ENCODE results near the gene TMEM120A.

TMEM120A gene

DNA sequence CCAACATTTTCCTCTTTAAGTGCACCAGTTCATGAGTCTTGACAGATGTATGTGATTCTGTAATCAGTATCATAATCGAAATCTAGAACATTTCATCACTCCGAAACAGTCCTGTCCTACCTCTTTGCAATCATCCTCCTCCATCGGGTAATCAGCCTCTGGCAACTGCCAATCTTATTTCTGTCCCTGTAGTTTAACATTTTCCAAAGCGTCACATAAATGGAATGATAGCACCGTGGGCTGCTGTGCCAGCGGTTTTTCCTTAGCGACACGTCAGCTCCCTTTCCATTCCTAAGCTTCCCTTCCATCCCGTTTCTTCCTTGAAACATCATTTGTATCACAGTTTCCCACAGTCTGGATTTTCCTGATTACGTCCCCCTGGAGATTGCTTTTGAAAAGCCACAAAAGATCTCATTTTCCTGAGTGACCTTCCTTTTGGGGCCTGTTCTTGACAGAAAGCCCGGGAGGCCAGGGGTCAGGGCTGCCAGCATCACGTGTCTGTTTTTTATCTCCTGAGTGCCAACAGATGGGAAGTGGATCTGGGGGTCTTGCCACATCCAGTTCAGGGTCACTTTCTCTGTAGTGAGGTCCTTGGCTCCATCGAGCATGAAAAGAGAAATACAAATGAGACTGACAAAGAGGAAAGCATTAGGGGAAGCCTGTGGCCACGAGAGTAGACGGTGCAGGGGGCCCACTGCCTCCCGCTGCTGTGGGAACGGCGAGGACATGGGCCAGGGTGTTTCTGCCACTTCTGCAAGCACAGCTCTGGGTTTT is 31.6 kb downstream of the TMEM120A start:
- FAIRE-seq (no peak), DNase-seq (ENCODE audit: insufficient read length, low spot score) (no peak)

GRCh38 chr7:75961218-75961617 is 33.2 kb downstream of the TMEM120A start:
- DNase-seq (ENCODE audit: insufficient read length, low spot score) (no peak), FAIRE-seq (no peak)

DNA sequence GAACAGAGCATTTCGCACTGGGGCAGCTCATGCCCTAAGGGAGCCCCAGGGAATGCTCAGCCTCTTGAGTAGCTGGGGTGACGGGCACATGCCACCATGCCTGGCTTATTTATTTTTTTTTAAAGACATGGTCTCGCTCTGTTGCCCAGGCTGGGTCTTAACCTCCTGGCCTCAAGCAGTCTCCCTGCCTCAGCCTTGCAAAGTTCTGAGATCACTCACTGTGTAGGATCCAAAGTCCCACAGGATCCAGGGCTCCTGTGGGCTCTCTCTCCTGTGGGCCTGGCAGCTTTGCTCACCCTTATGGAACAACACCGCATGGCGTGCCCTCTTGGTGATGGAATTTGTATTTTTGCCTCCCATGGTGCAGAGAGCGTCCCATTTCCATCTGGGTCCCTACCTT is 34.0 kb downstream of the TMEM120A start:
- no peak for DNase-seq (ENCODE audit: insufficient read length, low spot score)
- no peak for FAIRE-seq

DNA sequence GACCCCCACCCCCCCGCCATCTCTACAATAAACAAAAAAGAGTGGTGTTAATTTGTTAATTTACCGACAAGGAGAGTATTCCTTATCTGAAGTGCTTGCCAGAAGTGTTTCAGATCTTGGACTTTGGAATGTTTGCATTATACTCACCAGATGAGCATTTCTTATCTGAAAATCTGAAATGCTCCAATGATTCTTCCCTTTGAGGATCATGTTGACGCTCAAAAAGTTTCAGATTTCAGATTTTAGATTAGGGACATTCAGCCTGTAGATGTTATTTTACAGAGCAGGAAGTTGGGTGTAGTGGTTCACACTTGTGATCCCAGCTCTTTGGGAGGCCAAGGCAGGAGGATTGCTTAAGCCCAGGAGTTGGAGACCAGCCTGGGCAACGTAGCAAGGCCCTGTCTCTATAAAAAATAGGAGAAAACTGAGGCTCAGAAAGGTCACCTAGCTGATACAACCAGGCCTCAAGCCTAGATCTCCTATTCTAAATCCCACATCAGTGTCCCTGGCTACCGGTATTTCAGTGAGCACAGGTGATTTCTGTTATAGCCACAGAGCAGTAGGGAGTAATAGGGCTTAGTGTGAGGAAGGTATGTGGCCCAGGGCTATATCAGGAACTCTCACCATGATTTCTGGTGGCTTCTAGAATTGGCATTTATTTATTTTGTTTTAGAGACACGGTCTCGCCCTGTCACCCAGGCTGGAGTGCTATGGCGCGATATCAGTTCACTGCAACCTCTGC is 35.4 kb downstream of the TMEM120A start:
- no peak for FAIRE-seq

DNA sequence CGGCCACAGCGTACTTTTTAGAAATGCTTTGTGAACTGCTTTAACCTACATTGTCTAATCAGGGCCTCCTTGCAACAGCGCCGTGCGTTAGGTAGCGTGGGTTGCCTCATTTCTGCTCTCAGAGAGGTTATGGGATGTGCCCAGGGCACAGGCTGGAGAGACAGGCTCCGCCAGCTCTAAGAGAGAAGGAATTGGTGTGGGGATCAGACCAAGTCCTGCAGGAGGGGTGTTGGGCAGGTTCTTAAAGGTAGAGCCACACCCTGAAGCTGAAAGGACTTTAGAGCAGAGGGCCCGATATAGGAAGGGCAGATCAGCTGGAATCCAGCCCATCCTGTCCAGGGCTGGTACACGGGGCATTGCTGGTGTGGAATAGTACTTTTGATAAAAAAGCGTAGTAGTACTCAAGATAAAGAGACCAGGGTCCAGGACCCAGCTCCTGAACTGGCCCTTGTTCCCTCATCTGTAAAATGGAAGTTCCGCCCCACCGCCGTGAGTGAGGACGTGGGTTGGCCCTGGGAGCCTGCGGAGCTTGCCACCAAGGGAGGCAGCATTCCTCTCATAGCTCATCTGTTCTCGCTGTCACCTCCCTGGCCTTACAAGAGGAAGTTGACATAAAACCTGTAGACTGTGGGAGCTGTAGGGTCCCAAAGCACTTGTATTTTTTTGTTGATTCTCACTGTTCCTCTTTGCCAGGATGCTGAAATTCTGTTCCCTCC is 37.2 kb downstream of the TMEM120A start:
- no peak for DNase-seq (ENCODE audit: insufficient read length, low spot score)
- no peak for FAIRE-seq

More for the DNA sequence above, 35.4 kb downstream of the TMEM120A start:
- no peak for DNase-seq (ENCODE audit: insufficient read length, low spot score)

- no peak for FAIRE-seq
- DNase-seq (ENCODE audit: insufficient read length, low spot score) = no peak
Measured at GRCh38 chr7:75955331-75955955, 39.0 kb downstream of the TMEM120A start.

DNA sequence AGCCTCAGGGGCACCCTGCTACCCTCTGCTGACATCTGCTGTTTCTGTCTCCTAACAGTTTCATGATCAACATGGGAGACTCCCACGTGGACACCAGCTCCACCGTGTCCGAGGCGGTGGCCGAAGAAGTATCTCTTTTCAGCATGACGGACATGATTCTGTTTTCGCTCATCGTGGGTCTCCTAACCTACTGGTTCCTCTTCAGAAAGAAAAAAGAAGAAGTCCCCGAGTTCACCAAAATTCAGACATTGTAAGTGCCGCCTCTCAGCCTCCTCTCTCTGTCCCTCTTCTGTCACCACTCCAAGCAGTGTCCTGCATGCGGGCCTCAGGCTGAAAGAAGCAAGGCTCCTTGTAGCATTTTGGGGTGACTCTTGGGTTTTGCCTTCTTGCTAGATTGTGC is 40.5 kb downstream of the TMEM120A start:
- FAIRE-seq = no peak
- DNase-seq (ENCODE audit: insufficient read length, low spot score) = no peak

DNA sequence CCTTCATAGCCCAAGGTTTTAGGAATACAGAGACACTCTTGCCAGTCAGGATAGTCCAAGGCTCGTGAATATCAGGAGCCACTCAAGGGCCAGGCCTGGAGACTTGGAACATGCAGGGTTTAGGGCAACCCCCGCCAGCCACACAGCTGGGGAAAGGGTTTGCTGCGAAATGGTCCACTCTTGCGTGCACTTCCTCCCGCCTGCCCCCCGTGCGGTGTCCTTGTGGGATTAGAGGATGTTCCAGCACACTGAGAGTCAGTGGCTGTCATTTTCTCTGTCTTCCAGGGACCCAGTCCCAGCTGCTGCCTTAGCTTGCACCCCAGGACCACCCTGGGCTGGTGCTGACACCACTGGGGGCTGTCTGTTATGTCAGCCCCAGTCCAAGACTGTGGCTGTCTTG is 41.0 kb downstream of the TMEM120A start:
- no peak for FAIRE-seq
- no peak for DNase-seq (ENCODE audit: insufficient read length, low spot score)

DNA sequence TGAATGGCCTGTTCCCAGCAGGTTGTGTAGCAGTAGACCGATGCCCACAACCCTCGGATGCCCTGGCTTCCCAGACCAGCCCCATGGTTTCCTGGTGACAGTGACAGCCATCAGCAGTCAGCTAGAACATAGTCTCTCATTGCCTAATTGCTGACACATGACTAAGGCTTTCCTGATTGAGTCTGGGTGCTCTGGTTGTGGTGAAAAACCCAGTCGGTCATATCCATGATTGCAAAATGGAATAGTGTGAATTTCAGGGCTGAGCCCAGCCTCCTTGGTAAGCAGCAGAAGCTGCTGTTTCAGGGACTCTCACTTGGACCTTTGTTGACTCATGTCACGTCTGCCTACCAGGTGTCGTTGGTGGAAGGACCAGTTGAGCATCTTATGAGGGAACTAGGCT is 42.9 kb downstream of the TMEM120A start:
- FAIRE-seq (no peak), DNase-seq (ENCODE audit: insufficient read length, low spot score) (no peak)

DNA sequence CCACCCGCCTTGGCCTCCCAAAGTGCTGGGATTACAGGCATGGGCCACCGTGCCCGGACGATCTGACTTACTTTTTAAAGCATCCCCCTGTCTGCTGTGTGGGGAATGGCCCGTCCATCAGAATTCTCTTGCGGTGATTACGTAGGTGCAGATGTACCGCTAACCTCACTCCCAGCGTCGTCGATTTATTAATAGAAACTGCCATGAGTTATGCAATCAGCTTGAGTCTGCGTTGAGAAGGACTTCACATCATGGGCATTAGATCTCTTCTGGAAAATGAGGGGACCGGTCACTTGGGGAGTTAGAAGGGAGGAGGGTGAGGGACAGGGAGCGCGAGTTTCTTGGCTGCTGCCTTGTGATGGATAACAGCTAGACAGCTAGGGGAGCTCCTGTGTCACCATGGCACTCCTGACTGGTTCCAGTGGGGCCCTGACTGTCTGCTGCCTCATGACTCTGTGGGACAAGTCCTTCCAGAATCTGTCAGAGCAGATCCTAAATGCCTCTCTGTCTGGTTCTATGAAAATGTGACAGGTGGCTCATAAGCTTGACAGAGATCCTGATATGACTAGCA is 44.2 kb downstream of the TMEM120A start:
- no peak for FAIRE-seq
- DNase-seq (ENCODE audit: insufficient read length, low spot score) = no peak

- DNase-seq (ENCODE audit: insufficient read length, low spot score) = no peak
- no peak for FAIRE-seq
Measured at GRCh38 chr7:75948179-75948578, 46.2 kb downstream of the TMEM120A start.

DNA sequence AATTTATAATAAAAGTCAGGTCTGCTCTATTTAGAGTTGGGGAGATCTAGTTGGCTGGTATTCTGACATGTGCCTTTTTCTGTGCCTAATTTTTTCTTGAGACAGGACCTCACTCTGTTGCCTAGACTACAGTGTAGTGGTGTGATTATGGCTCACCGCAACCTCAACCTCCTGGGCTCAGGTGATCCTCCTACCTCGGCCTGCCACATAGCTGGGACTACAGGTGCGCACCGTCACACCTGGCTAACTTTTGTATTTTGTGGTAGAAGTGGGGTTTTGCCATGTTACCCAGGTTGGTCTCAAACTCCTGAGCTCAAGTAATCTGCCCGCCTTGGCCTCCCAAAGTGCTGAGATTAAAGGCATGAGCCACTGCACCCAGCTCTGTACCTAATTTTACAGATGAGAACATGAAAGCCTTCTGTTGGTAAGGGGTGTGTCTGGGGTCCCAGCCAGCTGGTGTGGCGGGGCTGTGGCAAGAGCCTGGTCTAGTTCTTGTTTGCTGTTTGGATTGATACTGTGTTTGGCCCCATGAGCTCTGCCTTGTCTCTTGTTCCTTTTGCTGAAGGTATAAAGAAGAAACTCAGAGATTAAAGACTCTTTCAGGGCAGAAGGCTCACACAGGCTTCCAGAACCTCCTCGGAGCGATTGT is 48.1 kb downstream of the TMEM120A start:
- DNase-seq (ENCODE audit: insufficient read length, low spot score) (no peak), FAIRE-seq (no peak)

GRCh38 chr7:75945297-75946168 is 48.9 kb downstream of the TMEM120A start:
- DNase-seq (ENCODE audit: insufficient read length, low spot score) = no peak
- FAIRE-seq = no peak

DNA sequence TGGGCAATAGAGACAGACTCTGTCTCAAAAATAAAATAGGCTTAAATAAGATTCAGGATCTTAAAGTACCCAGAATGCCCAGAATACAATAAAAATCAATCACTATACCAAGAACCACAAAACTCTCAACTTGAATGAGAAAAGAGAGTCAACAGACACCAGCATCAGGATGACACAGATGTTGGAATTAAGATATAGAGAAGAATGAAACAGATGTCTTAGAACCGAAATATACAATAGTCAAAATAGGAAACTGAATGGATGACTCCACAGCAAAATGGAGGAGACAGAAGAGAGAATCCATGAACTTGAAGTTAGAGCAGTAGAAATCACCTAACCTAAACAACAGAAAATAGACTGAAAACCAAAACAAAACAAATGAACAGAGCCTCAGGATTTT is 49.9 kb downstream of the TMEM120A start:
- FAIRE-seq (no peak), DNase-seq (ENCODE audit: insufficient read length, low spot score) (no peak)

DNA sequence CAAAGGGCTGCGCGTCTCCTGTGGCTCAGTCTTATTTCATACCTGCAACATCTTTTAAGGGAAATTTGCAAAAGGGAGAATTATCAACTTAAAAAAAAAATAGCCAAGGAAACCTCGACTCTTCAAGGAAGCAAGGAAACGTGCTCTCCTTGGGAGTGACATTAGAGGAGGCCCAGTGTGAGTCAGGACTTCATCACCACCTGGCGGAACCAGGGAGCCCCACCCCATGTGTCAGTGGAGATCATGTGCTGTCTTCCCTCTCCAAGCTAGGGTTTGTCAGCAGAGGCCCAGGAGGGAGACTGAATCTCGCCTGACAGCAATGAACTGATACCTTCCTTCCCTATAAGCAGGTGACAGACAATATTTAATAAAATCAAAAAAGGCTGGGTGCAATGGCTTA is 50.5 kb downstream of the TMEM120A start:
- FAIRE-seq (no peak), DNase-seq (ENCODE audit: insufficient read length, low spot score) (no peak)

GRCh38 chr7:75938921-75939320 is 55.5 kb downstream of the TMEM120A start:
- FAIRE-seq (no peak), DNase-seq (ENCODE audit: insufficient read length, low spot score) (no peak)

GRCh38 chr7:75937958-75938786 is 56.2 kb downstream of the TMEM120A start:
- FAIRE-seq (no peak), DNase-seq (ENCODE audit: insufficient read length, low spot score) (no peak)
